GM21447 (cell line): ENCODE measurements around the gene TIMM10B.
"Not testable (repeated sequence)": the region's sequence is repeated elsewhere in the genome, so short reads cannot be mapped to it uniquely, and the experiment has no call there.

Experiments used
- ATAC-seq: cut with Tn5 transposase; IDR thresholded peaks from one replicate; pipeline ENCODE4 v1.9.1; 2021; ENCODE audit not compliant: unreplicated experiment

TIMM10B gene

DNA sequence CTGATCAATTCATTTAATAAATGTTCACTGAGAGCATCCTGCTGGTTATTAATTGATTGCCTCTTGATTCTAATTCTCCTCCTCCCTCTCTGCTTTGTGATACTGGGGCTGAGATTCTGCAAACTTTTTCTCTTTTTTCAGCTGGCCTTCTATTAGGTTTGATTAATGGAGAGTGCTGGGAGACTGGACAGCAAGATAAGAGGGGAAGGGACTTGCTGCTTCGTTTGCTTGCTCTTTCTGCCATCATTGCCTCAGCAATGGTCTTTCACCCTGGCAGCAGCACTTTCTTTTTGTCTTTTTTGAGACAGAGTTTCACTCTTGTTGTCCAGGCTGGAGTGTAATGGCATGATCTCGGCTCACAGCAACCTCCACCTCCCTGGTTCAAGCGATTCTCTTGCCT, 22.9 kb downstream of the TIMM10B start:
- no peak for ATAC-seq

DNA sequence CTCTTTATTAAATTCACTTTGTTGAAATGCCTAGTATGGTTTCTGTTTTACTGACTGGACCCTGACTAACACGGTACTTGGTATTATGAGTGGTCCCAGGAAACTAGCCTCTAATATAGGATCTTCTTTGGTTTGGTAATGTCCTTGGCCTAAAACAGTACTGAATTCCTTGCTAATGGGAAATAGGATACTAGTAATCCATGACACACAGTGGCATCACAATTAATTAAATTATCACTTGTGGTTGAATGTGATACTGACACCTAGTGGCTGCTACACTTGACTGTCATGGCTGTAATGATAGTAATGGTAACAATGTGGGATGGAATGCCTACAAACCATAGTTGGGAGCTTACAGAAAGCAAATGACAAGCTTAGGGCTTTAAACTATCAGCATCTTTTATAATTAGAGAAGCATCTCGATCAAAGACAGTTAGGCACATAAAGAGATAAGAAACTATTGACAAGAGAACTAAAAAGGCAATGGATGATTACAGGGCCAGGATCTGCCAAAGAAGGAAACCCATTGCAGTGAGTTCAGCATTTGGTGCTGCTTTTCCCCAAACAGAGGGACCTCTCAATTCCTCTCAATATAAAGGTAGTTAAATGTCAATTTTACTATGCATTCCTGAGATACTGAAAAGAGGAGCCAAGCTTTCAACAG, 24.4 kb downstream of the TIMM10B start:
- no peak for ATAC-seq

DNA sequence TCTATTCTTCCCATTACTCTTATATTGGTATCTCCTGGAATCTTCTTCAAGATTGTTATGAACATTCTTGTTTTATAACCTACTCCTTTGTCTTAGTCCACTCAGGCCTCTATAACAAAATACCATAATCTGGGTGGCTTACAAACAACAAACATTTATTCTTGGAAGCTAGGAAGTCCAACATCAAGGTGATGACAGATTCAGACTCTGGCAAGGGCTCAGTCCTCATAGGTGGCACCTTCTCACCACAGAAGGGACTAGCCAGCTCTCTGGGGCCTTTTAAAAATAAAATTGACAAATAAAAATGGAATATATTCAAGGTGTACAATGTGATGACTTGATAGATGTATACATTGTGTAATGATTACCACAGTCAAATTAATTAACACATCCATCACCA, 35.6 kb downstream of the TIMM10B start:
- no peak for ATAC-seq

DNA sequence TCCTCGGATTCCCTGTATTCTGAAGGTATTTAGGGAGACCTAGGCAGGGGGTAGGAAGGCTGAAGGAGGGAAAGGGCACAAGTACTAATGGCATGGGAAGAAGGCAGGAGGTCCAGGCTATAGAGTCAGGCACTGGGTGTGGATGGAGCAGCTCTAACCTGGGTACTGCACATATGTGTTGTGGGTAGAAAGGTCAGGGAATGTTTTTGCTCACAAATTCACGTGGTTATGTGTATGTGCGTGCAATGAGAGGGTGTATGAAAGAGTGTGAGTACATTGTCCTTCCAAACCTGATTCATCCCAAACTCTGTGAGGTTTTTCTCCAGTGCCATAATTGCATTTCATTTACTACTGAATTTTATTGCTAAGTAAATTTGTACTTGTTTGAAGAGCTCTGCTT, 39.0 kb downstream of the TIMM10B start:
- ATAC-seq, result no peak

DNA sequence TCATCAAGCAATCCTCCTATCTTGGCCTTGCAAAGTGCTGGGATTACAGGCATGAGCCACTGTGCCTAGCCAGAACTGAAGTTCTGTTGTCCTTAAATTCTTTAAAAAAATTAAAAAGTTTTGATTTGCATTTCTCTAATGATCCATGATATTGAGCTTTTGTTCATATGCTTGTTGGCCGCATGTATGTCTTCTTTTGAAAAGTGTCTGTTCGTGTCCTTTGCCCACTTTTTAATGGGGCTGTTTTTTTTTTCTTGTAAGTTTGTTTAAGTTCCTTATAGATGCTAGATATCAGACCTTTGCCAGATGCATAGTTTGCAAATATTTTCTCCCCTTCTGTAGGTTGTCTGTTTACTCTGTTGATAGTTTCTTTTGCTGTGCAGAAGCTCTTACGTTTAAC, 40.6 kb downstream of the TIMM10B start:
- ATAC-seq, result not testable (repeated sequence)

DNA sequence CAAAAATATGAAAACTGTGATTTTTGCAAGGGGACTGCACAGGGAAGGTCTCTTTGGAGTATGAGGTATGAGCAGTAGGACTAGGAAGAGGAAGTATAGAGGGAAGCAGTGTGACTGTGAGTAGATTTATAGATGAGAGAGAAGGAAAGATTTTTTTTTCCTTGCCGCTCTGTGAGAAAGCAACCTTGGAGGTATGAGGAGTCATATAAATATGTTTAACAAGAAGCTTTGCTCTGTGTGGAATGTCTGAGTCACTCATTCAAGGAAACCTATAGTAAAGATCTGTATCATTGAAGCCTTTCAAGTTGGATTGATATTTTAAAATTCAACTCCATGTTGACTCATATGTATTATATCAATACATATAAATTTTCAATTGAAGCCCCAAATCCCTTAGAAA, 42.0 kb downstream of the TIMM10B start:
- ATAC-seq, result no peak

DNA sequence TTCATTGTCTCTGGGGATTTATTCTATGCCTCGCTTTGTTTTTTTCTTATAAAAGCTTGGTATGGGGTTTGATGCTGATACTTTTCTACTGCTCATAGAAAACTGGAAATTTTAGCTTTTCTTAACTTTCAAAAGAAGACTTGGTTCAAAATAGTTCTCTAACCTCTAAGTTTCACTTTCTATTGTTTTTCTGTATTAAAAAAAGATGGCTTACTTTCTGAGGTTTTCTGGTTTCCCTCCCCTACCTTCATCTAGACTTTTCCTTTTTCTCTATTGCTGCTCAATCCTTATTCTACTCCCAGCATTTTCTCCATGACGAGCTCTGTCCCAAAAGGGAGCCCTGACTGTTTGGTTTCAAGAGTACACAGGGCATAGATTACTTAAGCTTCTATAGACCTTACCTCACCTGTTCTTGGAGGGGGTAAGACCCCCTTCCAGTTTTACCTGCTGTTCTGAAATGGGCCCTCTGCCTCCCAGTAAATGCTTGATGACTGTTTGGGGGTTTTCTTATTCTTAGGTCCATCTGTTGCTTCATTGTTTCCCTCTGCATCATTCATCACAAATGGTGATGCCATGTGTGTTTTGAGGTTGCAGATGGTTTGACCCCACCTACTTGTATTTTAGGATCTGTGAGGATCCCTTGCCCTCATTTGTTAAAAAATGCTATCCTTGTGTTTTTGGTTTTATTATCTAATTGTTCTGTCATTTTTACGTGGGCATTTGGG, 45.3 kb downstream of the TIMM10B start:
- ATAC-seq, result peak; percentile 62

DNA sequence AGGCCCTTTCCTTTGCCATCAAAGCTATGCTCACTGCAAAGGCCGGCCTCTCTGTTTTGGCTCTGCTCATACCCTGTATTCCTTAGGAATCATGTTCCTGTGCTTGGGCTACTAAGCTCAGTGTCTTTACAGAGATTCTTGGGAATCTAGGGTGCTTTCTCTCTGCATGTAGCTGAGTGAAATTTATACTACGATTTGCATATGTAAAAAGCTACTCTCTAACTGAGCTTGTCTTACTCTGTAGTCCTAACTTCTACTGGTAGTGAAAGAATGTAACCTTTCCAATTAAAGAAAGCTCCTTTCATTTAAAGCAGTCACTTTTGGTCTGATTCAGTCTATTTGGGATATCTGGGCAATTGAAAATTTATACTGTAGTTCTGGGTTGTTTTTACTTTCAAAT, 48.0 kb downstream of the TIMM10B start:
- ATAC-seq, result no peak

DNA sequence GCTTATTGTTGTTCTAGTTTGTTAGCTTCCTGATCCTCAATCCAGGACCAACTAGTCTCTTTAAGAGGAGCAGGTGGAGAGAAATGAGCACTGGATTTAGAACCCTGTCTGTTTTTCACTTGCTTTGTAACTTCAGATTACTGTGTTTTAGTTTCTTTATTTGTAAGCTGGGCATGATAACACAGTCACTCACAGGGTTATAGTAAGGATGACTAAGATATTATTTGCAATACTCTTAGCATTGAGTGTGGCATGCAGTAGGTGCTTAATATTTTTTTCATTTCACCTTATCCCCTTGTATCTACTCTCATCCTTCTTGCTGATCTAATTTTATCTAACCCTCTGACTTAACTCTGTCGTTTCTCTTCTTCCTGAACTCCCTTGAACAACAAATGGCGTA, 49.5 kb downstream of the TIMM10B start:
- ATAC-seq, result no peak

DNA sequence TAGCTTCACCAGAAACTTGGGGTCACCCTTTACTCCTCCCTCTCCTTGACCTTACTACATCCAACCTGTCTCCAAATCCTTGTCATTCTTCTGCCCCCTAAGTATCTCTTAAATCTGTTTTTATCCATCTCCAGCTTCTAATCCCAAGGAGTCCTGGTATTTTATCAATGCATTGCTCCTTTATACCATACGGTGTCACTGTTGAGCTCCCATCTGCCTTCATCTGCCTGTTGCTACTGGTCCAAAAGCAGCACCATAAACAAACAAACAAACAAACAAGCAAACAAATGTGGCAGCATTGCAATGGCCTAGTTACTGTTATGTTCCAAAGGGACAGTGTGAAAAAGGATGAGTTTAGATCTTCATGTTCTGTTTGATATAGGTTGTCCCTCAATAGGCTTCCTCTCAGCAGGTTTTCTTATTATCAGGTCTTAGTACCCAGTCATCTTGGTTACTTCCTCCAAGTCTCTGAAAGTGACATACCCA, 50.0 kb downstream of the TIMM10B start:
- ATAC-seq, result peak; percentile 49
